C4-2B (cell line): Measurements from ENCODE around the gene PALLD.

ENCODE experiments used
- CTCF ChIP-seq: fragments of 450-650 bp; conservative IDR thresholded peaks from 2 replicates; pipeline ENCODE4 v1.5.1; 2017; ENCODE audit warnings: mild to moderate bottlenecking
- ZFX ChIP-seq: fragments of 450-650 bp; IDR thresholded peaks from 2 replicates; pipeline ENCODE4 v1.6.1; 2017

DNA sequence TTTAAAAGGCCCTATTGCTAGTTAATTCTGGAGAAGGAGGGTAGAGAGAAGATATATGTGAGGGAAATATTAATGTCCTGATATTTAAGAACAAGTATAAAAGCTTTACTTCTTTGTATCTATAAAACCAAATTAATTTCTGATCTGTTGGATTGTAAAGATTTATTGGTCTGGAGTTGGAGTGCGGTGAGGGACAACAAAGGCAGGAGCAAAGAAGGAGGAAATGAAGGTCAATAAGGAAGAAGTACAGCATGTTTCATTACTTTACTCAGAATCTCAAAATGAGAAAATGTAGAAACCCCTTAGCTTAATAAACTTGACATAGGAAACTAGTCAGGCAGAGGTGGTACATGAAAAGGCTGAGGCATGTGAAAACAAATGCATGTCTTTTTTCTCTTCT, 192.9 kb downstream of the PALLD start:
- no peak for TF ChIP-seq CTCF
- no peak for TF ChIP-seq ZFX
